ENCODE results near the gene MRPS16. TPM values are rescaled to one million over a fixed set of nuclear protein-coding genes. Genes with fewer than 3 reads are reported as not detected.
A peak's percentile ranks its signal among the peaks of the same experiment; 100 is the strongest.

MRPS16 gene
- total and polyA plus RNA-seq, 2 of the 13 experiments (the other 11 are each of a cell fraction or from before 2014, with no cell fraction given): 70.1 to 135 TPM

- Histone ChIP-seq H3K4me1 (ENCODE audit: insufficient read depth, low read length) (peaks cover 36% of the 10 kb centered on the region), H3K27ac (ENCODE audit: extremely low read length, insufficient read depth, low read length) (no peak overlapping the region), H3K9me3 (ENCODE audit: low read length) (no peaks in the 10 kb centered on the region), H3K4me3 (replicated peaks in 1 of 3; ENCODE audit: insufficient read depth in 1 of 3, low read depth in 2 of 3, low read length in 3 of 3) (peak overlapping the region; percentile 64 to 97 (median 79); a peak in 5 of 6 replicates), H3K79me2 (ENCODE audit: insufficient read depth, low read length) (peaks cover 31% of the 10 kb centered on the region), H3K4me2 (ENCODE audit: low read depth, low read length) (peak overlapping the region; percentile 79), H3K36me3 (replicated peaks in 1 of 2; ENCODE audit: control insufficient read depth in 1 of 2, insufficient read depth in 2 of 2, low read length in 2 of 2) (peaks cover 4 to 38% of the 10 kb centered on the region in 2 experiments), H4K20me1 (ENCODE audit: insufficient read depth, low read length) (no peaks in the 10 kb centered on the region), H3K27me3 (ENCODE audit: control insufficient read depth in 1 of 2, insufficient read depth in 2 of 2, low read length in 2 of 2) (no peaks in the 10 kb centered on the region; a peak in 1 of 5 replicates), H3K9ac (ENCODE audit: insufficient read depth, low read depth, low read length) (peak overlapping the region; percentile 81; the same call in 1 of the 2 replicates), H2AFZ (ENCODE audit: low read length) (no peak overlapping the region)
- ChIA-PET POLR2A (no interaction called here), CTCF (ENCODE audit: low intra/inter-chr PET ratio, low total read pairs) (no interaction called here)
- intact Hi-C loops (cut with micrococcal nuclease; ENCODE audit: unreplicated experiment): no loop called here
- no peak for DNase-seq (ENCODE audit: low spot score)
- no peak for FAIRE-seq
- in situ Hi-C loops (cut with HindIII; ENCODE audit: extremely low pct_ligation_motif_present, low pct_unique_long_range_greater_than_20kb): no loop called here
- 92% methylated on average over 8 of the region's 8 CpGs for WGBS (ENCODE audit: low lambda C conversion rate)
- BruUV-seq (replicated peaks): no TSS peak
- TF ChIP-seq RFX1 (IDR thresholded peaks at IDR 0.05): no peak
- TF ChIP-seq EZH2 (conservative IDR thresholded peaks at IDR 0.05; ENCODE audit: low read depth, low read length): no peak
- no peak for TF ChIP-seq PRPF4 (IDR thresholded peaks at IDR 0.05; ENCODE audit: low read depth, low read length, poor library complexity, severe bottlenecking)
- TF ChIP-seq MAF1 (CRISPR knock-in tag; IDR thresholded peaks at IDR 0.05; ENCODE audit: borderline replicate concordance): no peak
- TF ChIP-seq DMAP1 (CRISPR knock-in tag; IDR thresholded peaks at IDR 0.05): no peak
- TF ChIP-seq ZNF33A (CRISPR knock-in tag; IDR thresholded peaks at IDR 0.05; ENCODE audit: borderline replicate concordance): no peak
- TF ChIP-seq ZNF569 (CRISPR knock-in tag; IDR thresholded peaks at IDR 0.05; ENCODE audit: borderline replicate concordance): no peak
- no peak for TF ChIP-seq TBP (CRISPR knock-in tag; IDR thresholded peaks at IDR 0.05)
- TF ChIP-seq MAFF (IDR thresholded peaks at IDR 0.05; ENCODE audit: low read depth, low read length): no peak
- TF ChIP-seq NFE2 (CRISPR knock-in tag; IDR thresholded peaks at IDR 0.05): no peak
- TF ChIP-seq ZNF121 (CRISPR knock-in tag; IDR thresholded peaks at IDR 0.05): no peak
- no peak for TF ChIP-seq CEBPG (CRISPR knock-in tag; IDR thresholded peaks at IDR 0.05)
- TF ChIP-seq ZBTB39 (CRISPR knock-in tag; IDR thresholded peaks at IDR 0.05): no peak
- TF ChIP-seq PHF5A (CRISPR knock-in tag; IDR thresholded peaks at IDR 0.05; ENCODE audit: low read depth, unreplicated experiment): no peak
- no peak for ATAC-seq
Measured at GRCh38 chr10:73244866-73245477, 7.5 kb downstream of the MRPS16 start.
